DOHH2 (cell line): ENCODE results near the gene FANCG.

ENCODE experiments used
- H3F3A ChIP-seq: fragments of 200-600 bp; sonication (generic), shearing (Covaris generic); 2 replicates; pipeline ENCODE4 v1.6.0; 2016; ENCODE audit warnings: antibody characterized with exemption, mild to moderate bottlenecking; ENCODE audit not compliant: control insufficient read depth, insufficient read depth
- H3K27ac ChIP-seq: fragments of 200-600 bp; sonication (generic); 2 replicates; pipeline ENCODE4 v1.5.1; 2014; ENCODE audit warnings: low read depth, mild to moderate bottlenecking, low read length, moderate library complexity
- H3K27me3 ChIP-seq: fragments of 200-600 bp; sonication (generic); 2 replicates; pipeline ENCODE4 v1.6.1; 2014; ENCODE audit warnings: mild to moderate bottlenecking, low read length, mixed read lengths; ENCODE audit not compliant: control insufficient read depth
- H3K36me3 ChIP-seq: fragments of 200-600 bp; sonication (generic); 2 replicates; pipeline ENCODE4 v1.6.1; 2014; ENCODE audit warnings: mild to moderate bottlenecking, low read length, moderate library complexity, mixed read lengths; ENCODE audit not compliant: control insufficient read depth
- H3K4me1 ChIP-seq: fragments of 200-600 bp; sonication (generic); 2 replicates; pipeline ENCODE4 v1.6.1; 2014; ENCODE audit warnings: mild to moderate bottlenecking, low read length, mixed read lengths; ENCODE audit not compliant: control insufficient read depth
- H3K4me2 ChIP-seq: fragments of 200-600 bp; sonication (generic); 2 replicates; pipeline ENCODE4 v1.6.0; 2014; ENCODE audit warnings: mild to moderate bottlenecking, low read length, moderate library complexity
- H3K4me3 ChIP-seq: fragments of 200-600 bp; sonication (generic); 2 replicates; pipeline ENCODE4 v1.5.1; 2014; ENCODE audit warnings: mild to moderate bottlenecking, low read length, mixed read lengths
- H3K79me2 ChIP-seq: fragments of 200-600 bp; sonication (generic); 2 replicates; pipeline ENCODE4 v1.6.1; 2014; ENCODE audit warnings: mild to moderate bottlenecking, low read length, mixed read lengths; ENCODE audit not compliant: control insufficient read depth
- H3K9me2 ChIP-seq: fragments of 200-600 bp; sonication (generic); replicated peaks from 2 replicates; pipeline ENCODE4 v1.6.1; 2014; ENCODE audit warnings: mild to moderate bottlenecking, low read length, mixed read lengths; ENCODE audit not compliant: control insufficient read depth
- H3K9me3 ChIP-seq: fragments of 200-600 bp; sonication (generic); 2 replicates; pipeline ENCODE4 v1.6.1; 2014; ENCODE audit warnings: antibody characterized with exemption, low read length, mixed read lengths; ENCODE audit not compliant: control insufficient read depth, insufficient read depth
- H4K20me1 ChIP-seq: fragments of 200-600 bp; sonication (generic); 2 replicates; pipeline ENCODE4 v1.6.0; 2014; ENCODE audit warnings: low read depth, mild to moderate bottlenecking, antibody characterized with exemption, low read length, moderate library complexity; ENCODE audit not compliant: control insufficient read depth, insufficient read depth
- CTCF ChIP-seq: fragments of 200-600 bp; sonication (generic); IDR thresholded peaks from one replicate; pipeline ENCODE4 v1.5.1; 2014; ENCODE audit warnings: antibody characterized with exemption, mild to moderate bottlenecking, low read depth, low read length; ENCODE audit not compliant: poor library complexity, severe bottlenecking
- EZH2phosphoT487 ChIP-seq: fragments of 200-600 bp; sonication (generic); IDR thresholded peaks from 2 replicates; pipeline ENCODE4 v1.6.1; 2017; ENCODE audit warnings: borderline replicate concordance, mild to moderate bottlenecking, antibody characterized with exemption, low read length, moderate library complexity, mixed read lengths

Gene FANCG

DNA sequence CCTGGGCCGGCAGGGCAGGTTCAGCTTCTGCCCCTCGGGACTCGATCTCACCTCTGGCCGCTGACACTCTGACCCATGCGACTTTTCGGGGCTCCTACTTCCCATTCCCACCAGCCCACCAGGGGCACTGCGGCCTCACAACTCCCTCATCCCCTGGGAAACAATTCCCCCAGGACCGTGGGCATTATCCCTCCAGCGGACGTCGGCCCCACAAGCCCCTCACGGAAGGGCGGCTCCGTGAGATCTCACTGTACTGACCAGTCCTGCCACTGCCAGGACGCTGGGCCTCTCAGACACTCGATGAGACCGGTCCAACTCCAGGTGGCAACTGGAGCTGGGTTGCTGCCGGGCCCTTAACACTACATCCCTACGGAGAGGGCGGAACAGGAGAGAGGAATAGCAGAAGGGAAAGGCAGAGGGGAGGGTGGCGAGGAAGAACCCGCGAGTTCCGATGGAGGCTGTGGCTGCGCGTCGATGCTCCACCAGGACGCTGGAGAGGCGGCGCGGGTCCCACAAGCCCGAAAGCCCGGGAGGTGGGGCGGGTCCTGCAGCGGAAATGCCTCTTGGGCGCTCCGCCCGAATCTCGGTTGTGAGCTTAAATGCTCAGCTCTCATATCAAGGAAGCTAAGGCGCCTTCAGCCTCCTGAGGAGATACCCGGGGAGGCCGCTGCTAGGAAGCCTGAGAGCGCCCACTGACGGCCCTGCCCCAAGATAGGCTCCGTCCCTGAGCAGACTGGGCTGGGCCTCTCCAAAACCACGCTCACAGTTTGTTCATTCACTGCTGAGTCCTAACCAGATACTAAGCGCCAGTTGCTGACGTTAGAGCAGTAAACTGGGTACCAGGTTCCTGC lies 43.7 kb downstream of the FANCG start:
- Histone ChIP-seq H3K9me2 (no peaks in the 10 kb centered on the region), H3K79me2 (no peaks in the 10 kb centered on the region), H3F3A (peaks cover 4% of the 10 kb centered on the region; the same call in 1 of the 2 replicates), H3K4me2 (no peak overlapping the region), H3K36me3 (no peaks in the 10 kb centered on the region), H3K9me3 (no peaks in the 10 kb centered on the region), H3K4me3 (no peak overlapping the region), H3K27ac (no peak overlapping the region), H3K4me1 (peaks cover 4% of the 10 kb centered on the region; the same call in 1 of the 2 replicates), H3K27me3 (no peaks in the 10 kb centered on the region), H4K20me1 (no peaks in the 10 kb centered on the region)
- TF ChIP-seq CTCF (no peak), EZH2phosphoT487 (no peak)

DNA sequence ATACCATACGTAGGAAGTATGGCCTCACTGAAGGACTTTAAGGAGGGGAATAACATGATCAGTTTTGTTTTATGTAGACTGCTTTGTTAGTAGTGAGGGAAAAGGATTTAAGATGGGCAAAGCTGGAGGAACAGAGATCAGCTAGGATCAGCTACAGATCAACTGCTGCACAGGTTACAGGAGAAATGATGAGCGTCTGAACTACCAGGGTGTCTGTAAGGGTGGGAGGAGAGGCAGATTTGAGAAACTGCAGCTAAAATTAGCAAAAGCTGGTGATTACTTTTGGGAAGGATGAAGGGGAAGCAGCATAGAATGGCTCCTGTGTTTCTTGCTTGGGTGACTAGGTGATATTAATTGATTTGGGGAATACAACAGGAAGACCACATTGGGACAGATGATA lies 46.6 kb downstream of the FANCG start:
- Histone ChIP-seq H3K36me3 (no peaks in the 10 kb centered on the region), H3K27me3 (no peaks in the 10 kb centered on the region), H3K79me2 (no peaks in the 10 kb centered on the region), H3K27ac (no peak overlapping the region), H3K4me1 (peaks cover 4% of the 10 kb centered on the region), H3K9me2 (no peaks in the 10 kb centered on the region), H3K9me3 (no peaks in the 10 kb centered on the region), H3K4me3 (no peak overlapping the region), H3F3A (no peaks in the 10 kb centered on the region), H3K4me2 (no peak overlapping the region), H4K20me1 (no peaks in the 10 kb centered on the region)
- no peak for TF ChIP-seq CTCF
- TF ChIP-seq EZH2phosphoT487 = no peak

GRCh38 chr9:35029852-35030251 lies 49.9 kb downstream of the FANCG start:
- Histone ChIP-seq H3K4me3 (no peak overlapping the region), H3K27ac (no peak overlapping the region), H3K9me2 (no peaks in the 10 kb centered on the region), H3F3A (no peaks in the 10 kb centered on the region), H4K20me1 (no peaks in the 10 kb centered on the region), H3K36me3 (no peaks in the 10 kb centered on the region), H3K27me3 (no peaks in the 10 kb centered on the region), H3K4me1 (peaks cover 10% of the 10 kb centered on the region), H3K4me2 (no peak overlapping the region), H3K79me2 (no peaks in the 10 kb centered on the region), H3K9me3 (no peaks in the 10 kb centered on the region)
- TF ChIP-seq EZH2phosphoT487 (no peak), CTCF (no peak)
